H9 (cell line): ENCODE measurements around the gene KRTAP19-3. TPM values are rescaled to one million over a fixed set of nuclear protein-coding genes. Genes with fewer than 3 reads are reported as not detected.

Experiments used
- DNase-seq: peaks from one replicate; pipeline ENCODE4 v3.0.0-alpha.2; 2017
- H2AFZ ChIP-seq: one replicate; pipeline ENCODE4 v1.6.1; 2013; ENCODE audit warnings: mild to moderate bottlenecking, low read length, control low read depth, moderate library complexity
- H2AK5ac ChIP-seq: 2 replicates; pipeline ENCODE4 v1.6.1; 2013; ENCODE audit warnings: low read length, control low read depth, mixed read lengths; ENCODE audit not compliant: insufficient read length
- H2BK120ac ChIP-seq: one replicate; pipeline ENCODE4 v1.6.1; 2013; ENCODE audit warnings: low read depth, mild to moderate bottlenecking, low read length, control low read depth, inconsistent platforms; ENCODE audit not compliant: poor library complexity, severe bottlenecking
- H2BK12ac ChIP-seq: 2 replicates; pipeline ENCODE4 v1.6.1; 2013; ENCODE audit warnings: low read length, control low read depth, mixed read lengths, low read depth; ENCODE audit not compliant: insufficient read length
- H2BK15ac ChIP-seq: 2 replicates; pipeline ENCODE4 v1.6.1; 2013; ENCODE audit warnings: low read depth, low read length, control low read depth
- H2BK20ac ChIP-seq: one replicate; pipeline ENCODE4 v1.6.1; 2013; ENCODE audit warnings: low read depth, mild to moderate bottlenecking, low read length, control low read depth, inconsistent platforms; ENCODE audit not compliant: poor library complexity, severe bottlenecking
- H2BK5ac ChIP-seq: 2 replicates; pipeline ENCODE4 v1.6.1; 2013; ENCODE audit warnings: low read length, control low read depth, mixed read lengths; ENCODE audit not compliant: insufficient read length
- H3K14ac ChIP-seq: 2 replicates; pipeline ENCODE4 v1.6.1; 2013; ENCODE audit warnings: low read length, control low read depth; ENCODE audit not compliant: insufficient read depth
- H3K18ac ChIP-seq: 2 replicates; pipeline ENCODE4 v1.6.1; 2013; ENCODE audit warnings: low read depth, mild to moderate bottlenecking, mixed read lengths, low read length, control low read depth; ENCODE audit not compliant: insufficient read length
- H3K23ac ChIP-seq: 2 replicates; pipeline ENCODE4 v1.6.1; 2013; ENCODE audit warnings: low read length, control low read depth, mixed read lengths, low read depth; ENCODE audit not compliant: insufficient read length
- H3K23me2 ChIP-seq: 2 replicates; pipeline ENCODE4 v1.6.1; 2013; ENCODE audit warnings: low read depth, mild to moderate bottlenecking, mixed read lengths, low read length, control low read depth; ENCODE audit not compliant: insufficient read length, poor library complexity, severe bottlenecking
- H3K27ac ChIP-seq: 2 replicates; pipeline ENCODE4 v1.5.1; 2013; ENCODE audit warnings: low read length, control low read depth, mixed read lengths, low read depth; ENCODE audit not compliant: insufficient read length
- H3K27me3 ChIP-seq: 2 replicates; pipeline ENCODE4 v1.6.1; 2013; ENCODE audit warnings: low read length, control low read depth, inconsistent platforms; ENCODE audit not compliant: insufficient read depth
- H3K4ac ChIP-seq: 2 replicates; pipeline ENCODE4 v1.6.1; 2013; ENCODE audit warnings: low read depth, mild to moderate bottlenecking, control low read depth, inconsistent platforms, low read length, moderate library complexity
- H3K4me1 ChIP-seq: 2 replicates; pipeline ENCODE4 v1.6.1; 2013; ENCODE audit warnings: low read length, control low read depth, inconsistent platforms; ENCODE audit not compliant: insufficient read depth
- H3K4me2 ChIP-seq: 2 replicates; pipeline ENCODE4 v1.6.1; 2013; ENCODE audit warnings: low read length, control low read depth, mixed read lengths; ENCODE audit not compliant: insufficient read length, insufficient read depth
- H3K56ac ChIP-seq: 2 replicates; pipeline ENCODE4 v1.6.1; 2013; ENCODE audit warnings: low read depth, mild to moderate bottlenecking, mixed read lengths, low read length, control low read depth; ENCODE audit not compliant: insufficient read length
- H3K79me1 ChIP-seq: 2 replicates; pipeline ENCODE4 v1.6.1; 2013; ENCODE audit warnings: low read depth, mild to moderate bottlenecking, moderate library complexity, low read length, control low read depth, inconsistent platforms; ENCODE audit not compliant: insufficient read depth, poor library complexity, severe bottlenecking
- H3K79me2 ChIP-seq: 2 replicates; pipeline ENCODE4 v1.6.1; 2013; ENCODE audit warnings: low read length, control low read depth, inconsistent platforms; ENCODE audit not compliant: insufficient read depth
- H3K9ac ChIP-seq: 2 replicates; pipeline ENCODE4 v1.6.1; 2013; ENCODE audit warnings: low read length, control low read depth, mixed read lengths; ENCODE audit not compliant: insufficient read length; ENCODE audit errors: extremely low read depth
- H3K9me3 ChIP-seq: one replicate; pipeline ENCODE4 v1.6.1; 2013; ENCODE audit warnings: low read depth, low read length, inconsistent platforms; ENCODE audit not compliant: control insufficient read depth
- H3T11ph ChIP-seq: one replicate; pipeline ENCODE4 v1.6.1; 2013; ENCODE audit warnings: mild to moderate bottlenecking, low read length, control low read depth, inconsistent platforms
- H4K20me1 ChIP-seq: one replicate; pipeline ENCODE4 v1.6.1; 2013; ENCODE audit not compliant: control insufficient read depth, insufficient read length, insufficient read depth
- H4K5ac ChIP-seq: 2 replicates; pipeline ENCODE4 v1.6.1; 2013; ENCODE audit warnings: low read depth, mild to moderate bottlenecking, mixed read lengths, low read length, control low read depth; ENCODE audit not compliant: insufficient read length
- H4K8ac ChIP-seq: replicated peaks from 2 replicates; pipeline ENCODE4 v1.6.1; 2013; ENCODE audit warnings: low read length, control low read depth, mixed read lengths, low read depth; ENCODE audit not compliant: insufficient read length
- H4K91ac ChIP-seq: 2 replicates; pipeline ENCODE4 v1.6.1; 2013; ENCODE audit warnings: low read depth, mild to moderate bottlenecking, moderate library complexity, mixed read lengths, low read length, control low read depth; ENCODE audit not compliant: insufficient read length
- H3K27ac Mint-ChIP-seq, 3 experiments: 2 replicates in 2 of 3; 3 replicates in 1 of 3; pipeline ENCODE4 v1.8.0; 2020 to 2021; ENCODE audit warnings: mixed read lengths in 3 of 3, mild to moderate bottlenecking in 1 of 3, moderate library complexity in 1 of 3
- H3K27me3 Mint-ChIP-seq: 2 replicates; pipeline ENCODE4 v1.8.0; 2021; ENCODE audit warnings: low read depth, mild to moderate bottlenecking, moderate library complexity, mixed read lengths
- H3K36me3 Mint-ChIP-seq, 3 experiments: 2 replicates in 2 of 3; 3 replicates in 1 of 3; pipeline ENCODE4 v1.8.0; 2020 to 2021; ENCODE audit warnings: low read depth in 3 of 3, mixed read lengths in 3 of 3; ENCODE audit not compliant: insufficient read depth in 1 of 3
- H3K4me1 Mint-ChIP-seq, 2 experiments: 2 replicates each; pipeline ENCODE4 v1.8.0; 2020; ENCODE audit warnings: mixed read lengths in 2 of 2
- H3K4me3 Mint-ChIP-seq, 2 experiments: 2 replicates in 1 of 2; 3 replicates in 1 of 2; pipeline ENCODE4 v1.8.0; 2020 to 2021; ENCODE audit warnings: mild to moderate bottlenecking in 2 of 2, mixed read lengths in 2 of 2, moderate library complexity in 1 of 2
- H3K9me3 Mint-ChIP-seq, 2 experiments: 2 replicates in 1 of 2; 3 replicates in 1 of 2; pipeline ENCODE4 v1.8.0; 2020; ENCODE audit warnings: mild to moderate bottlenecking in 2 of 2, mixed read lengths in 2 of 2, moderate library complexity in 1 of 2
- CTCF ChIP-seq: fragments of 200-600 bp; sonication (generic); conservative IDR thresholded peaks from 3 replicates; pipeline ENCODE4 v1.8.0; 2021; ENCODE audit warnings: antibody characterized with exemption, mild to moderate bottlenecking
- WGBS: extraction: QIAGEN DNeasy Blood & Tissue Kit; methylation state at CpG from one replicate; pipeline ENCODE4 v1.1.7; 2013; ENCODE audit warnings: missing lambda C conversion rate, low lambda C conversion rate, mixed read lengths; ENCODE audit not compliant: insufficient read length; ENCODE audit errors: extremely low coverage; 5-methylcytosine and 5-hydroxymethylcytosine counted together
- total RNA-seq: library from RNA; stranded (reverse); gene quantifications from 2 replicates; pipeline ENCODE4 v1.2.1, GENCODE V29; 2021

KRTAP19-3 gene
- total RNA-seq, 1 experiment from 2014 or later: not detected

GRCh38 chr21:30479259-30479658 lies 12.6 kb downstream of the KRTAP19-3 start:
- Histone ChIP-seq H3K56ac (no peak overlapping the region), H4K5ac (no peak overlapping the region), H4K8ac (no peak overlapping the region), H3K27me3 (no peaks in the 10 kb centered on the region), H2BK120ac (no peak overlapping the region), H4K20me1 (no peaks in the 10 kb centered on the region), H3K4me2 (no peak overlapping the region), H2BK5ac (no peak overlapping the region), H2BK15ac (no peak overlapping the region), H2BK12ac (no peak overlapping the region), H2AFZ (no peak overlapping the region), H3K23me2 (no peaks in the 10 kb centered on the region), H3K4ac (no peak overlapping the region), H2AK5ac (no peak overlapping the region), H4K91ac (no peak overlapping the region), H2BK20ac (no peak overlapping the region), H3K18ac (no peak overlapping the region), H3K79me1 (no peaks in the 10 kb centered on the region), H3K14ac (no peak overlapping the region), H3K23ac (no peak overlapping the region), H3K79me2 (no peaks in the 10 kb centered on the region), H3K9ac (no peak overlapping the region), H3K4me1 (no peaks in the 10 kb centered on the region), H3K9me3 (no peaks in the 10 kb centered on the region), H3K27ac (no peak overlapping the region), H3T11ph (no peak overlapping the region)
- DNase-seq: no peak
- no peaks in the 10 kb centered on the region for H3K9me3 Mint-ChIP-seq
- H3K4me1 Mint-ChIP-seq: no peaks in the 10 kb centered on the region
- H3K27ac Mint-ChIP-seq: no peak overlapping the region
- H3K4me3 Mint-ChIP-seq: no peak overlapping the region
- WGBS: no CpG with 5 or more reads among the region's 4 CpGs
- H3K36me3 Mint-ChIP-seq: no peaks in the 10 kb centered on the region
- no peak for TF ChIP-seq CTCF
- no peaks in the 10 kb centered on the region for H3K27me3 Mint-ChIP-seq
